Activated T-cell treated with anti-CD3 and anti-CD28 coated beads for 4 hours (primary cell): ENCODE measurements around the gene GNL1.
"Not testable (repeated sequence)": the region's sequence is repeated elsewhere in the genome, so short reads cannot be mapped to it uniquely, and the experiment has no call there.

Experiments used
- DNase-seq: peaks from one replicate; pipeline ENCODE4 v3.0.0-alpha.2; 2020

The GNL1 gene

DNA sequence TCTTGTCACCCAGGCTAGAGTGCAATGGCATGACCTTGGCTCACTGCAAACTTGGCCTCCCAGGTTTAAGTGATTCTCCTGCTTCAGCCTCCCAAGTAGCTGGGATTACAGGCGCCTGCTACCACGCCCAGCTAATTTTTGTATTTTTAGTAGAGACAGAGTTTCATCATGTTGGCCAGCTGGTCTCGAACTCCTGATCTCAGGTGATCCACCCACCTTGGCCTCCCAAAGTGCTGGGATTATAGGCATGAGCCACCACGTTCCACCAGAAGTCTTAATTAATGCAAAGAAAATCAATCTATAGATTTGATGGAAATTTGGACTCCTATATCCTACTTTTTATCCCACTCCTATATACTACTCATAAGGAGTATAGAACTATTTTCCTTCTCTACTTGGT is 61.2 kb downstream of the GNL1 start:
- not testable (repeated sequence) for DNase-seq

DNA sequence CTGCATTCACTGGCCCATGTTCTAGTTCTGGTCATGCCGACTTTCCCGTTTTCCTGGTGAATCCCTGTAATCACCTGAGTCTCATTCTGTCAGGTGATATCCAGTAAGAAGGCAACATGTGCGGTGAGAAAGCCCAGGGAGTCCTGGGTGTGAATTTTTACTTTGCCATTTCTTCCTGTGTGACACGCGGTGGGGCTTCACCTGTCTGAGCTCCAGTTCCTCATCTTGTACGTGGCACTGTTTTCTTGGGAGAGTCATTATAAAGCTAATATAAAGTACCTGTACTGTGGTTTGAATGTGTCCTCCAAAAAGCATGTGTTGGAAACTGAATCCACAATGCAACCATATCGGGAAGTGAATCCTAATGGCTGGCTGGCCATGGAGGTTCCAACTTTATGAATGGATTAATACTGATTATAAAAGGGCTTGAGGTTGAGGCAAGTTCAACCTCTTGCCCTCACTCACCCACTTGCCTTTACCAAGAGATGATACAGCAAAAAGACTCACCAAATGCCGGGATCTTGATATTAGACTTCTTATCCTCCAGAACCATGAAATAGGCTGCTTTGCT is 61.9 kb downstream of the GNL1 start:
- DNase-seq, result no peak

DNA sequence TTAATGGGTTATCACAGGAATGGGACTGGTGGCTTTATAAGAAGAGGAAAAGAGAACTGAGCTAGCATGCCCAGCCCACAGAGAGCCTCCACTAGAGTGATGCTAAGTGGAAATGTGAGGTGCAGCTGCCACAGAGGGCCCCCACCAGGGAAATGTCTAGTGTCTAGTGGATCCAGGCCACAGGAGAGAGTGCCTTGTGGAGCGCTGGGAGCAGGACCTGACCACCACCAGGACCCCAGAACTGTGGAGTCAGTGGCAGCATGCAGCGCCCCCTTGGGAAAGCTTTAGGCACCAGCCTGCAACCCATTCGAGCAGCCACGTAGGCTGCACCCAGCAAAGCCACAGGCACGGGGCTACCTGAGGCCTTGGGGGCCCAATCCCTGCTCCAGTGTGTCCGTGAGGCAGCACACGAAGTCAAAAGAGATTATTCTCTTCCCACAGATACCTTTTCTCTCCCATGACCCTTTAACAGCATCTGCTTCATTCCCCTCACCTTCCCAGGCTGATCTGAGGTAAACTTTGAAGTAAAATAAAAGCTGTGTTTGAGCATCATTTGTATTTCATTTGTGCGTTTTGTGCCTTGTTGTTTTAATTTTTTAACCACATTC is 62.5 kb downstream of the GNL1 start:
- DNase-seq, result no peak

DNA sequence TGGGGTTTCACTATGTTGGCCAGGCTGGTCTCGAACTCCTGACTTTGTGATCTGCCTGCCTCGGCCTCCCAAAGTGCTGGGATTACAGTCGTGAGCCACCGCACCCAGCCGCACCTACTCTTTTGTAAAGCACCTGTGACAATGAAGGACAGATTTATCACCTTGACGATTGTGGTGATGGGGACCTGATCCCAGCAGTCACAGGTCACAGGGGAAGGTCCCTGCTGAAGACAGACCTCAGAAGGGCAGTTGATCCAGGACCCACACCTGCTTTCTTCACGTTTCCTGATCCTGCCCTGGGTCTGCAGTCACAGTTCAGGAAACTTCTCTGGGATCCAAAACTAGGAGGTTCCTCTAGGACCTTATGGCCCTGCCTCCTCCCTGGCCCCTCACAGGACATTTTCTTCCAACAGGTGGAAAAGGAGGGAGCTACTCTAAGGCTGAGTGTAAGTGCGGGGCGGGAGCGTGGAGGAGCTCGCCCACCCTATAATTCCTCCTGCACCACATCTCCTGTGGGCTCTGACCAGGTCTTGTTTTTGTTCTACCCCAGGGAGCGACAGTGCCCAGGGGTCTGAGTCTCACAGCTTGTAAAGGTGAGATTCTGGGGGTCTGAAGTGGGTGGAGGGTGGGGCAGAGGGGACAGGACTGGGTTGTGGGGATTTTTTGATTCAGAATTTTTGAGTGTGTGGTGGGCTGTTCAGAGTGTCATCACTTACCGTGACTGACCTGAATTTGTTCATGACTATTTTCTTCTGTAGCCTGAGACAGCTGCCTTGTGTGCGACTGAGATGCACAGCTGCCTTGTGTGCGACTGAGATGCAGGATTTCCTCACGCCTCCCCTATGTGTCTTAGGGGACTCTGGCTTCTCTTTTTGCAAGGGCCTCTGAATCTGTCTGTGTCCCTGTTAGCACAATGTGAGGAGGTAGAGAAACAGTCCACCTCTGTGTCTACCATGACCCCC is 64.0 kb downstream of the GNL1 start:
- no peak for DNase-seq
